GM18502 (cell line): ENCODE data around the gene GTF3C2.
"Not testable (repeated sequence)": the region's sequence is repeated elsewhere in the genome, so short reads cannot be mapped to it uniquely, and the experiment has no call there.

ENCODE experiments used
- ATAC-seq: cut with Tn5 transposase; IDR thresholded peaks from one replicate; pipeline ENCODE4 v1.9.1; 2021; ENCODE audit warnings: mild to moderate bottlenecking; ENCODE audit not compliant: unreplicated experiment, poor library complexity

The GTF3C2 gene

DNA sequence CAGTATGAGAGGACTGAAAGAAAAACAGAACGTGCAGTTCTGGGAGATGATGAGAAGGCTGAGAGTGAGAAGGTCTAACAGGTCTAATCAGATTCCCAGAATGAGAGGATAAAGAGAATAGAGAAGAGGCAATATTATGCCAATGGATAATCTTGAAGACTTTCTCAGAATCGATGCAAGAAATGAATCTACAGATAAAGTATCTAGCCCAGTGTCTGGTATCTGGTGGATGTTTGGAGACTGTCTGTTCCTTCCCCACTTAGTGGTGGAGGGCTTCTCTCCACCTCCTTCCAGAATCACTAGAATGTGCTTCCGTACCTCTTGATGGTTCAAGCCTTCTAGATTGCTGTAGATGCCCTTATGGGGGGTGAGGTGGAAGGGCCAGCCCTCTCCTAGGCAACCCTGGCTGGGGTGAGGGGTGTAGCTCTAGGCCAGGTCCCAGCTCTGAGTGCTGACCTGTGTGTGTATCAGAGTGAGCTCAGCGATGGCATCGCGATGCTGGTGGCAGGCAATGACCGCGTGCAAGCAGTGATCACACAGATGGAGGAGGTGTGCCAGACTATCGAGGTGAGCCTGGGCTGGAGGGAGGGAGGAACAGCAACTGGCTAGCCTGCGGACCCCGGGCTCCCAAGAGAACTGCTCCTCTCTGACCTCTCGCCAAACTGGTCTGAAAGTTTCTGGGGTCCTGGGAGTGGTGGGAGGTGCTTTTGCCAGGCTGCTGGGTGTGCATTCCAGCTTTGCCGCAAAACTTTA, 51.9 kb downstream of the GTF3C2 start:
- ATAC-seq, result no peak

DNA sequence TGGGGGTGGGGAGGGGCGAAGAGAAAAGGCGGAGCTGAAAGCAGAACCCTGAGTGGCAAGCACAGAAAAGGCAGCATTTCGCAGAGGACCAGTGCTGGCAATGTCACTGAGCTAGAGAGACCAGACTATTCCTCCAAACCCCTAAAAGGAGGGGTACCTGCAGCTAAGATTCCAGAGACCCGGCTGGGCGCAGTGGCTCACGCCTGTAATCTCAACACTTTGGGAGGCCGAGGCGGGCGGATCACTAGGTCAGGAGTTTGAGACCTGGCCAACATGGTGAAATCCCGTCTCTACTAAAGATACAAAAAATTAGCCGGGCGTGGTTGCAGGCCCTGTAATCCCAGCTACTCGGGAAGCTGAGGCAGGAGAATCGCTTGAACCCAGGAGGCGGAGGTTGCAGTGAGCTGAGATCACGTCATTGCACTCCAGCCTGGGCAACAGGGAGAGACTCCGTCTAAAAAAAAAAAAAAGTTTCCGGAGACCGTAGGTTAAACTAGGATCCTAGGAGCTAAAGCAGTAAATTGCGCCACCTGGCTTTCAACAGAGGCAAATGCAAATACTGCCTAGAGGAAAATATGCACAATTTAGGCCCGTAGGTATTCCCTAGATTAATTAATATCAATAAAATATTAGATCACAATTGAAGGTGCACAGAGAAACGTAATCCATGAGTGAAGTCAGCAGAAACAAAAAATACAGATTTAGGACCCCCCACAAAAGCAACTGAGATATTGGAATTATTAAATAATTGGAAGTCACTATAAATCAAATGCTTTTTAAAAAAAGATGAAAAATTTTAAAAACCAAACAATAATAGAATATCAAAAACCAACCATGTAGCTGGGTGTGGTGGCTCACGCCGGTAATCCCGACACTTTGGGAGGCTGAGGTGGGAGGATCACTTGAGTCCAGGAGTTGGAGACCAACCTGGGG, 53.2 kb downstream of the GTF3C2 start:
- no peak for ATAC-seq

DNA sequence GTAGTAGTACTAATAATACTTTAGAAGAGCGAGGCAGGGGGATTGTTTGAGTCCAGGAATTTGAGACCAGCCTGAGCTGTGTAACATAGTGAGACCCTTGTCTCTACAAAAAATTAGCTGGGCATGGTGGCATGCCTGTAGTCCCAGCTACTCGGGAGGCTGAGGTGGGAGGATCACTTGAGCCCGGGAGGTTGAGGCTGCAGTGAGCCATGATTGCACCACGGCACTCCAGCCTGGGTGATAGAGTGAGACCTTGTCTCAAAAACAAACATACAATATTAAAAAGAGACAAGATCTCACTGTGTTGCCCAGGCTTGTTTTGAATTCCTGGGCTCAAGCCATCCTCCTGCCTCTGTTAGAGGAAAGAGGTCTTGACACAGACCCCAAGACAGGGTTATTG, 56.0 kb downstream of the GTF3C2 start:
- ATAC-seq, result not testable (repeated sequence)

DNA sequence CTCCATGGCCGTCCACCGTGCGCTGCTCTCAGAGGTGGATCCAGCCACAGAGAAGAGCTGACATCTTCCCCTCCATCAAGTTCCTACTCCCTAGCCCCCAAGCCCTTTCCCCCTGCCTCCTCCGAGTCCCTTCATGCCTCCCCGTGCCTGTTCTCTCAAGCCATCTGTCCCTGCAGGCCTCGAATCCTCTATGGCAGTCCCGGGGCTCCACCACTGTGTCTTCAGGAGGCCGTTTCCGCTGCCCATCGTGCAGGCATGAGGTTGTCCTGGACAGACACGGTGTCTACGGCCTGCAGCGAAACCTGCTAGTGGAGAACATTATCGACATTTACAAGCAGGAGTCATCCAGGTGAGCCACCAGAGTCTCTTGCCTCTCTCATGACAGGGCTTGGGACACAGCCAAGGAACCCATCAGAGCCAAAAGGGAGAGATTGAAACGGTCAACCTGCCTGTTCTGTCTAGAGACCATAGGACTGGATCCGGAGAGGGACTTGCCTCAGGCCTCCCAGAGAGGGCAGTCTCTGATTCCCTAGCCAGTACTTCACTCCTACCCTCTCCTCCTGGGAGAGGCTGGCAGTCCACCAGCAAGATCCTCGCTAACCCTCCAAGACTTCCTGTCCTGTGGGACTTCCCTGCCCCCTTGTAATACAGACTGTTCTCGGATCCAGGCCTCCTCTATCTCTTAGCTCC, 58.0 kb downstream of the GTF3C2 start:
- ATAC-seq, result no peak

- no peak for ATAC-seq
Measured at GRCh38 chr2:27297195-27297594, 59.4 kb downstream of the GTF3C2 start.

DNA sequence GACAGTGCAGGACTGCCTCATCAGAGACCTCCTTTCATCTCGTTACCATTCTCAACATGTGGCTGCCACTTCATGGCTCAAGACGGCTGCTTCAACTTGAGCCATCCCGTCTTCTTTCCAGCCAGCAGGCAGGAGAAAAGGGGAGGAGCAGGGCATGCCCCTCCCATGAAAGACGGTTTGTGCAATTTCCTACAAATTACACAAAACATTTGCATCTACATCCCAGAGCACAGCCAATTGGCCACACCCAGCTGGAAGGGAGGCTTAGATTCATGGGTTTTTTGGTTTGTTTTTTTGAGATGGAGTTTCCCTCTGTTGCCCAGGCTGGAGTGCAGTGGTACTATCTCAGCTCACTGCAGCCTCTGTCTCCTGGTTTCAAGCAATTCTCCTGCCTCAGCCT, 60.1 kb downstream of the GTF3C2 start:
- no peak for ATAC-seq

DNA sequence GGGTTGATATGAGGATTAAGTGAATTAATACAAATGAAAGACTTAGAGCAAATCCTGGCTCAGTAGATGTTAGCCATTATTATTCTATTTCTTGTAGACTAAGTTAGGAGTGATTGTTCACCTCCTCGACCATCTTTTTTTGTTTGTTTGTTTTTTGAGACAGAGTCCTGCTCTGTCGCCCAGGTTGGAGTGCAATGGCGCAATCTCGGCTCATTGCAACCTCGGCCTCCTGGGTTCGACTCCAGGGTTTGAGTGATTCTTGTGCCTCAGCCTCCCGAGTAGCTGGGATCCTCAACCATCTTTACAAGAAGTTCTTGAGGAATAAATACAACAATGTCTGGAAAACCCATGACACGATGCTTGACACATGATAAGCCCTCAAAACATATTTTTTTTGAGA, 61.6 kb downstream of the GTF3C2 start:
- ATAC-seq, result no peak

DNA sequence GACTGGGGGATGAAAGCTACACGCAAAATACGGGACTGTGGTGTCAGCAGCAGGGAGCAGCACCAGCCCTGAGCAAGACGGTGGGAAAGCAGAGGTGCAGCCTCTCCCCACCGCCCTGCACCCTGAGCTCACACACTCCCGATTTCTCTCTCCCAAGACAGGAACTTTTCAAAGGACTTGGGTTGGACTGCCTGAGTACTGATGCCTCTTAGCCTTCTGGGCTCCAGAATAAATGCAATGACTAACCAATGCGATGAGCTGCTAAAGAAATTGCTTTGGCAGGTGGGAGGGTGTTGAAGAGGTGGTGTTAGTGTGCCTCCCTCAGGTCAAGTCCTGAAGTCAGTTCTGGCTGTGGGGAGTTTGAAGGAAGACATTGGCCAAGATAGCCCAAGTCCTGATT, 64.7 kb downstream of the GTF3C2 start:
- no peak for ATAC-seq

DNA sequence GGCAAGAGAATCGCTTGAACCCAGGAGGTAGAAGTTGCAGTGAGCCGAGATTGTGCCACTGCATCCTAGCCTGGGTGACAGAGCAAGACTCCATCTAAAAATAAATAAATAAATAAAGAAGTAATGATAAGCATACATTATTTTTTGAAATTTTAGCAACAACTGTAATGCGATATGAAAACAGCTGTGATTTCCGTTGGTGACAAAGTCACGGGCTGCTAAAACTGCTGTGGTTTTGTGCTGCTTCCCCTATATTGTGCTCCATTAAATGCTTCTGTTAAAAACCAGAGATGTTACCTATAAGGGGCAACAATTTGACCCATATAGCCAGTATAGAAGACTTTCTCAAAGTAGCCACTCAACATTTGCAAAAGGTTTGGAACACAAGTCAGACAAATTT, 66.0 kb downstream of the GTF3C2 start:
- no peak for ATAC-seq

DNA sequence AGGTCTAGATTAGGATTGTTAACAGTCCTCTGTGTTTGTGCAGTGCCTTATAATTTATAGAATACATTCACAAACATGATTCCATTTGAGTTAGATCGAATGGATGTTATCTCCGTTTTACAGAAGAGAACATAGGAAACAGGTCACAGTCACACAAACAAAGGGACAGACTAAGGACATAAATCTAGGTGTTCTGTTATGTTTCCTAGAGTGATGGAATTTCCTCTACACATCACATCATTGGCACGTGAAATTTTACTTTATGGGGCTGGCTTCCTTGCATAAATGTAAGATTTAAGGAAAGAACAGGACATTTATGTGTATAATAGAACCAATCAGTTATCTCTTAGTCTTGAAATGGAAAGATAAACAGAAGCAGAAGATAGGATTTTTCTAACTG, 68.0 kb downstream of the GTF3C2 start:
- ATAC-seq, result no peak

DNA sequence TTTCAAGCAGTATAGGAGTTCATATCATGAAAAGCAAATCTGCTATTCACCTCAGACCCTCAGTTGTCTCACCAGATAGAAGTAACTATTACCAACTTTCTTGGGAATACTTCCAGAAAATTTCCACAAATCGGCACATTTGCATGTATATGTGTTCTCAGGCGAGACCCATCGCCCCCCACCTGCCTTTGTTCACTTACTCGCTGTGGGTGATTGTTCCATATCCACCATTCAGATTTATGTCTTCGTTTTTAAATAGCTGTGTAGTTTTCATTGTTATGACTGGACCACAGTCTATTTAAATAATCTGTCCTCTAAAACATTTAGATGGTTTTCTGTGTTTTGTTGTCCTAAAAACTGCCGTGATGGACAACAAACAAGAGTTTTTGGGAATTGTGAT, 71.1 kb downstream of the GTF3C2 start:
- no peak for ATAC-seq

DNA sequence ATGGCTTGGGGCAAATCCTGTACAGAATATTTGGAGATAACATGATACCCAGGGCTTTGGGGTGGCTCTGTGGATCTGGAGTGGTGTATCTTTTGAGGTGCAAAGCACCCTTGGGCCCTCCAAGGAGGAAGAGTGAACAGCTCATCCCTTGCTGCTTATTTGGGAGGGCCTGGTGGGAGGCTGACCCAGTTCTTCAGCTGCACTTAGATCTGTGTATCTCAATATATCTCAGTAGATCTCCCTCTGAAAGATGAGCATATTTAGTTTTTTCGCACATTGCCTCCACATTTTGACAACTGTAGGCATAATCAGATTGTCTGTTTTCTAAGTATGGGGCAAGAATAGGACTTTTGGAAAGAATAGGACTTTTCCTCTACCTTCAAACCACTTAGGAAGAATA, 71.6 kb downstream of the GTF3C2 start:
- no peak for ATAC-seq

DNA sequence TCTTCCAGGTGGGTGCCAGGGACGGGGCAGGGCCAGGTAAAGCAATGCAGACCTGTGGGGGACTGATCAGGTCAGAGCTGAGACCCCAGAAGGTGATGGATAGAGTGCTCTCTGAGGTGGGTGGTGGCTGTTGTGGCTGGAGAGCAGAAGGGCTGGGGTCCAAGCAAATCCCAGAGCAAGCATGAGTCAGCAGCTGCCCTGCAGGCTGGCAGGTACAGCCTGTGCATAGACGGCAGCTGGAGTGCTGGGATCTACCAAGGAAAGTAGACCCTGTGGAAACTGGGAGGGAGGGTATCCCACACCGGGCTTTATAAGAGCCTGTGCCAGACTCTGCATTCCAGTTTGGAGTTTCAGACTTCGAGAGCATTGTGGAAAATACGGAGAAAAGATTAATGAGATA, 73.7 kb downstream of the GTF3C2 start:
- ATAC-seq, result no peak

DNA sequence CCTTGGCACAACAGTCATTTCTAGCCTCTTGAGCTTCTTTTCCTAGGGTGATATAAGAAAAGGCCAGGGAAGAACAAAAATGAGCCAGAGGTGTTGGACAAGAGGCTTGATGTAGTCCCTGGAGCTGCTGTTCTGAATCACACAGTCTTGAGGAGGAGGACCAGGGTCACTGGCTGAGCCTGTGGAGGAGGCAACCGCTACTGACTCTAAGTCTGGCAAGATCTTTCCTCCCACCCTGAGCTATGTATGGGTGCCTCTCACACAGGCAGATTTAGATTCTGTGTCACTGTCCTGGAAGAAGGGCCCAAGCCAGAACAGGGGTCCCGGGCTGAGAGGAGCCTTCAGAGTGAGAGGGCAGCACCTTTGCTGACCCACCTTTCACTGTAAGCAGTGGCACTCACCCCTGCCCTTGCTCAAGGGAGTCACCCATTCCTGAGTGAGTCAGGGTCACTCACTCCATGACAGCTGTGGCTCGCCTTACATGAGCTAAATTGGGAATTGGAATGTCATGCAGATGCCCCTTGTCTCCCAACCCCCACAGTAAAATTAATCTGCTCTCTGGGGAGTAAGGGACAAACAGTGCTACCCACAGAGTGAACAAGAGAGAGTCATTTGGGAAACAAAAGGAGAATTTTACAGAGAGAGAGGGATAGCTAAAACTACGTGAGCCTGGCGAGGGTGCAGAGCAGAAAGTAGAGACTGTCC, 74.6 kb downstream of the GTF3C2 start, which contains the start of gene TRIM54:
TSS of gene TRIM54 (plus strand) at position 575 of the 705 bp plus-strand sequence. CDS start 303 bp downstream, outside the sequence.
- no peak for ATAC-seq

GRCh38 chr2:27281442-27281841, 75.1 kb downstream of the GTF3C2 start:
- no peak for ATAC-seq

- ATAC-seq, result no peak
Measured at GRCh38 chr2:27280826-27281225, 75.7 kb downstream of the GTF3C2 start.

DNA sequence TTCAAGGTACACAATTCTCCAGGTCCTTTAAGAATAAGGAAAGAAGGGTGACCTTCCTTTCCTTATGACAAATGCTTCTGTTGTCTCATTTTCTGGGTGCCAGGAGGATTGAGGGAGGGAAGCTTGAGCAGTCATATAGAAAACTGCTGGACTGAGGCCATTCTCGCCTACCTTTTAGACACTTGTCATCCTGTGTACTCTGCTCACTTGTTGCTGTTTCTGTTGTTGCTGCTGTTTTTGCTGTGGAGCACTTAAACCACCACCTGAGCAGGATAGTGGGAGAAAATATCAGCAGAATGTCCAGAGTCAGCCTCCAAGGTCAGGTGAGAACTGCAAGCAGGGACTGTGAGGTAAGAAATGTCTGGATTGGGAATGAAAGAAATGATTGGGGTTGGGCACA, 78.6 kb downstream of the GTF3C2 start:
- no peak for ATAC-seq
